Spinal cord (tissue), 10 donors: ENCODE measurements around the gene MIA2. TPM values are rescaled to one million over a fixed set of nuclear protein-coding genes. Genes with fewer than 3 reads are reported as not detected.
"Not testable (repeated sequence)": the region's sequence is repeated elsewhere in the genome, so short reads cannot be mapped to it uniquely, and the experiment has no call there.

Experiments used
- DNase-seq, 6 donors: peaks; one replicate each; pipeline versions ENCODE4 v3.0.0 to v3.0.0-alpha.2; 2013 to 2015; ENCODE audit warnings: low spot score in 6 of 6, low read depth in 4 of 6
- H3K27ac ChIP-seq: one replicate; pipeline ENCODE4 v1.5.1; 2013; ENCODE audit warnings: low read depth, low read length, control low read depth
- H3K27me3 ChIP-seq: one replicate; pipeline ENCODE4 v1.6.1; 2013; ENCODE audit warnings: low read length; ENCODE audit not compliant: control insufficient read depth, insufficient read depth
- H3K36me3 ChIP-seq: one replicate; pipeline ENCODE4 v1.6.1; 2013; ENCODE audit warnings: low read length; ENCODE audit not compliant: control insufficient read depth, insufficient read depth
- H3K4me1 ChIP-seq: one replicate; pipeline ENCODE4 v1.6.1; 2013; ENCODE audit warnings: low read length; ENCODE audit not compliant: control insufficient read depth, insufficient read depth
- H3K4me3 ChIP-seq: one replicate; pipeline ENCODE4 v1.5.1; 2013; ENCODE audit warnings: low read depth, low read length, control low read depth
- H3K9me3 ChIP-seq: one replicate; pipeline ENCODE4 v1.6.1; 2013; ENCODE audit warnings: low read length; ENCODE audit not compliant: control insufficient read depth, insufficient read depth
- WGBS: methylation state at CpG from one replicate; pipeline ENCODE4 v1.1.5; 2013; ENCODE audit warnings: missing lambda C conversion rate; ENCODE audit not compliant: insufficient coverage; 5-methylcytosine and 5-hydroxymethylcytosine counted together
- polyA plus RNA-seq, 2 donors: library from polyadenylated mRNA; unstranded; fragments of 120-200 nt; gene quantifications; one replicate each; pipeline ENCODE4 v1.2.1, GENCODE V29; 2013; ENCODE audit not compliant: insufficient read length in 2 of 2
- total RNA-seq, 2 donors: library from RNA; depleted of rRNA in 1 of 2; stranded (reverse); fragments of 120-200 nt in 1 of 2; fragments of >200 nt in 1 of 2; gene quantifications; one replicate each; pipeline versions ENCODE4 v1.2.3 to v1.2.4, GENCODE V29; 2013 to 2014
- donor health status: healthy.

MIA2 gene
- total and polyA plus RNA-seq, 4 donors: 14.2 to 31.1 (median 24.4) TPM

DNA sequence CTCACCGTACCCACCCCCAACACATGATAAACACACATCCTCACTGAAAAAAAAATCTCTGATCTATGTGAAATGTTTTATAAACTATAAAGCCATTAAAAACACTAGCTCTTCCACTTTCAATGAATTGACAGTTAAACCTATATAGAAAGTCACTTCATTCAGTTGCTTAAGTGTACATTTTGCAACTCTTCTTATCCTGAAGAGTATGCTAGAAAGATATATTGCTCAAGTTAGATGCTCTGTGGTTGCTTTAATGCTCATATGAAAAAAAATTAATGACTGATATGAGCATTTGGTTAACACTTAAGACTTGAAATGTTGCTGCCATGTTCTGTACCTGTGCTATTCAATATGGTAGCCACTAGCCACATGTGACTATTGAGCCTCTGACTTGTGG, 21.0 kb upstream of the MIA2 start:
- Histone ChIP-seq H3K9me3 (no peaks in the 10 kb centered on the region), H3K4me3 (no peak overlapping the region), H3K36me3 (no peaks in the 10 kb centered on the region), H3K27me3 (no peaks in the 10 kb centered on the region), H3K4me1 (no peaks in the 10 kb centered on the region), H3K27ac (no peak overlapping the region)
- DNase-seq: no peak
- no CpG with 5 or more reads among the region's 1 CpG for WGBS

DNA sequence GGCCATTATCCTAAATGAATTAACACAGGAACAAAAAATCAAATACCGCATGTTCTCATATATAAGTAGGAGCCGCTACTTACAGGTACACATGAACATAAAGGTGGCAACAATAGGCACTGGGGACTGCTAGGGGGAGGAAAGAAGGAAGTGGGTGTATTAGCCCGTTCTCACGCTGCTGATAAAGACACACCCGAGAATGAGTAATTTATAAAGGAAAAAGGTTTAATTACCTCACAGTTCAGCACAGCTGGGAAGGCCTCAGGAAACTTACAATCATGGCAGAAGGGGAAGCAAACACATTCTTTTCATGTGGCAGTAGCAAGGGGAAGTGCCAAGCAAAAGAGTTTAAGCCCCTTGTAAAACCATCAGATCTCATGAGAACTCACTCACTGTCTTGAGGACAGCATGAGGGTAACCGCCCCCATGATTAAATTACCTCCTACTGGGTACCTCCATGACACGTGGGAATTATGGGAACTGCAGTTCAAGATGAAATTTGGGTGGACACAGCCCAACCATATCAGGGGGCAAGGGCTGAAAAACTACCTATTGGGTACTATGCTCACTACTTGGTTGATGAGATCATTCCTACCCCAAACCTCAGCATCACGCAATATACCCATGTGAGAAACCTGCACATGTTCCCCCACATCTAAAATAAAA, 16.4 kb upstream of the MIA2 start:
- Histone ChIP-seq H3K9me3 (no peaks in the 10 kb centered on the region), H3K4me1 (no peaks in the 10 kb centered on the region), H3K4me3 (no peak overlapping the region), H3K36me3 (no peaks in the 10 kb centered on the region), H3K27me3 (no peaks in the 10 kb centered on the region), H3K27ac (no peak overlapping the region)
- no CpG with 5 or more reads among the region's 8 CpGs for WGBS
- DNase-seq: no peak

DNA sequence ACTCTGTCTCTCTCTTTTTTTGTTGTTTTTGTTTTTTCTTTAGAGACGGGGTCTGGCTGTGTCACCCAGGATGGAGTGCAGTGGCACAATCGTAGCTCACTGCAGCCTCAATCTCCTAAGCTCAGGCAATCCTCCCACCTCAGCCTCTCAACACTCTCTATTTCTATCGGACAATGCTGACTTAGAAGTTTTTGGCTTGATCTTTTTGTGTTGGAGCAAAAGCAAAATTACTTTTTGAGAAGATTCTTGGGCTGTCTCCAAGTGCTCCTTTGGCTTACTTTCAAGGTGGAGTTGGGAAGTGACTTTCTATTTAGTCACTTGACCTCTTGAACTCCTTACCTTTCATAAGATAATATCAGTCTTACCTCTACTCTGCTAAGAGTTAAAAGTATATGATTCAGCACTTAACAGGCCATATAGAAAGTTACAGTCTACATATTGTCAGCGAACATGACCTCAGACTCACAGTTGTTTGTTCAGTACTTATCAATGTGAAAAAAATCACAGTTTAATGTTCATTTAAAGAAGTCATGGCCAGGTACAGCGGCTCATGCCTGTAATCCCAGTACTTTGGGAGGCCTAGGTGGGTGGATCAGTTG, 15.4 kb upstream of the MIA2 start:
- H3K4me1 ChIP-seq: no peaks in the 10 kb centered on the region
- no CpG with 5 or more reads among the region's 5 CpGs for WGBS
- no peak overlapping the region for H3K4me3 ChIP-seq
- H3K27ac ChIP-seq: no peak overlapping the region
- H3K27me3 ChIP-seq: no peaks in the 10 kb centered on the region
- no peaks in the 10 kb centered on the region for H3K9me3 ChIP-seq
- no peaks in the 10 kb centered on the region for H3K36me3 ChIP-seq
- no peak for DNase-seq

DNA sequence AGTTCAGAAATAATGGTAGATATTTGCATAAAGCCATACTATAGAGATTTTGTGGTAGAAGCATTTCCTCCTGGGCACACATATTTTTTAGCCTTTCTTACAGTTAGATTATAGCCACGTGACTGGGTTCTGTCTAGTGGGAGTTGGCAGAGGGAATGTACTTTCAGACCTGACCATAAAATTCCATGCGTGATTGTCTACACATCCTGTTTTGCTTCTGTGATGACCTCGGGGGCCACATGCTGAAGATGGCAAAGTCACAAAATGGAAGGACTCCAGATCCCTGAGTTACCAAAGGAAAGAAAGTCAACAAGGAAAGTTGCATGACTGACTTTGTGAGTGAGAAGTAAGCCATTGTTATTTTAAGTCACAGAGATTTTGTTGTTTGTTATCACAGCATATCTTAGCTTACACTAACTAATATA, 14.6 kb upstream of the MIA2 start:
- no peak overlapping the region for H3K4me3 ChIP-seq
- no peaks in the 10 kb centered on the region for H3K27me3 ChIP-seq
- no peaks in the 10 kb centered on the region for H3K9me3 ChIP-seq
- no peaks in the 10 kb centered on the region for H3K4me1 ChIP-seq
- DNase-seq: no peak
- no peaks in the 10 kb centered on the region for H3K36me3 ChIP-seq
- WGBS: 75% methylated on average over 3 of the region's 3 CpGs
- no peak overlapping the region for H3K27ac ChIP-seq

DNA sequence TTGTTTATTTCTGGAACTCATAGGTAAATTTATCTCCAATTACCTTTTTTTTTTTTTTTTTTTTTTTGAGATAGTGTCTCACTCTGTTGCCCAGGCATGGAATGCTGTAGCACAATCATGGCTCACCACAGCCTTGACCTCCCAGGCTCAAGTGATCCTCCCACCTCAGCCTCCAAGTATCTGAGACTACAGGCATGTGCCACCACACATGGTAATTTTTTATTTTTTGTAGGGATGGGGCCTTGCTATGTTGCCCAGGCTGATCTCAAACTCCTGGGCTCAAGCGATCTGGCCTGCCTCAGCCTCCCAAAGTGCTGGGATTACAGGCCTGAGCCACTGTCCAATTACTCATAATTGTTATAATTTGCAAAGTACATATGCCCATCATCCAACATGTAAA, 13.2 kb upstream of the MIA2 start:
- not testable (repeated sequence) for H3K4me1 ChIP-seq, H3K27ac ChIP-seq, DNase-seq, H3K36me3 ChIP-seq, H3K4me3 ChIP-seq, H3K9me3 ChIP-seq, H3K27me3 ChIP-seq
- no CpG with 5 or more reads among the region's 1 CpG for WGBS

DNA sequence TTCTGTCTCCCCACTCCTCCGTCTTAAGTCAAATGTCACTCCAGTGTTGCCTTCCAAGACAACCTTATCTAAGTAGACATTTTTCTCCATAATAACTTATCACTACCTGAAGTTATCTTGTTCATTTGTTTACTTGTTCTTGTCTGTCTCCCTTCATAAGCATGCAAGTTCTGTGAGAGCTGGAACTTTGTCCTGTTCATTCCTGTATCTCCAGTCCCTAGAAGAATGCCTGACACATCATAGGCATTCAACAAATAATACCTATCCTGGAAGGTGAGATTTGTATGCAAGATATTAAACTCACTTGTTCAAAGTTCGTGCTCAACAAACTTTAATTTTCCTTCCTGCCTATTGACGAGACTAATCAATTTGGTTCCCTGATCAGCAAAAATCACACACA, 5.7 kb upstream of the MIA2 start:
- Histone ChIP-seq H3K27me3 (no peaks in the 10 kb centered on the region), H3K27ac (no peak overlapping the region), H3K4me1 (no peaks in the 10 kb centered on the region), H3K4me3 (no peak overlapping the region), H3K36me3 (no peaks in the 10 kb centered on the region), H3K9me3 (no peaks in the 10 kb centered on the region)
- no CpG with 5 or more reads among the region's 3 CpGs for WGBS
- no peak for DNase-seq

DNA sequence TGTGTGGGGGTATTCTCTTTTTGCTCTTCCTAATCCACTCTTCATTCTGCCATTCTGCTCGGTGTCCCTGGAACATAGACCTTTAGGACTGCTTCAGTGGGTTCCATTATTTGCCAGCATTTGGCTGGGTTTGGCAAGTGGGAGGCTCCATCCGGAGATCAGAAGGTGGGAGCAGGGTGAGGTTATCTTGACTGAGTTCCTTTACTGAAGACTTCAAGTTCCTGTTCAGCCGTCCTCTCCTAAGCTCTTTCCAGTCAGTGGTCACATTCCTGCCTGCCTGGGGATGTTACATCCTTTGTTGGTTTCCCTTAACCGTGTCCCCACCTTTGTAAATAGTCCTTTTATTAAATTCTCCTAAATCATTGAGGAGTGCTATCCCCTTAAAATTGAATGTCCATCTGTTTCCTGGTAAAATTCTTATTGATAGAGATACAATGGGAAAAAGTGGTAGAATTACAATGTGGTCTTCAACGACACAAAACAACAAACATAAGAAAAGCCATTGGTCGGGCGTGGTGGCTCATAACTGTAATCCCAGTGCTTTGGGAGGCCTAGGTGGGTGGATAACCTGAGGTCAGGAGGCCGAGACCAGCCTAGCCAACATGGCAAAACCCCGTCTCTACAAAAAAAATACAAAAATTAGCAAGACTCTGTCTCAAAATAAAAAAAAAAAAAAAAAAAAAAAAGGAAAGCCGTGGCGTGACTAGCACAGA, 5.0 kb upstream of the MIA2 start:
- Histone ChIP-seq H3K4me1 (no peaks in the 10 kb centered on the region), H3K36me3 (no peaks in the 10 kb centered on the region), H3K27me3 (no peaks in the 10 kb centered on the region), H3K27ac (no peak overlapping the region), H3K4me3 (no peak overlapping the region), H3K9me3 (no peaks in the 10 kb centered on the region)
- no peak for DNase-seq
- 94% methylated on average over 3 of the region's 11 CpGs for WGBS

DNA sequence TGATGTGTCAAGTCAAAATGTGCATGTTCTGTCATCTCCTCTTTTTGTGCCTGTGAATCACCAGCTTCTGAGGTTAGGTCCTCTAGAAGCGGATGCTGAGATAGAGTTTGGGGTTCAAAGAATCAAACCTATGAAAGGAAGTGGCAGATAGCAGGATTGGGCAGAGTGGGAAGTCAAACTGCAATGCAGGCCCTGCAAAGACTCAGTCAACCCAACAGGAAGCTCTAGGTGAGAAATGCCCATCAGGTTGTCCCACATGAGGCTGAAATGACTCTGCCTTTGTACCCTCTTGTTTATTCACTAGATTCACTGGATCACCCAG, 4.5 kb upstream of the MIA2 start:
- DNase-seq: no peak
- no peaks in the 10 kb centered on the region for H3K9me3 ChIP-seq
- no peak overlapping the region for H3K4me3 ChIP-seq
- WGBS: 88% methylated on average over 1 of the region's 1 CpG
- H3K27ac ChIP-seq: no peak overlapping the region
- no peaks in the 10 kb centered on the region for H3K36me3 ChIP-seq
- H3K27me3 ChIP-seq: no peaks in the 10 kb centered on the region
- no peaks in the 10 kb centered on the region for H3K4me1 ChIP-seq

DNA sequence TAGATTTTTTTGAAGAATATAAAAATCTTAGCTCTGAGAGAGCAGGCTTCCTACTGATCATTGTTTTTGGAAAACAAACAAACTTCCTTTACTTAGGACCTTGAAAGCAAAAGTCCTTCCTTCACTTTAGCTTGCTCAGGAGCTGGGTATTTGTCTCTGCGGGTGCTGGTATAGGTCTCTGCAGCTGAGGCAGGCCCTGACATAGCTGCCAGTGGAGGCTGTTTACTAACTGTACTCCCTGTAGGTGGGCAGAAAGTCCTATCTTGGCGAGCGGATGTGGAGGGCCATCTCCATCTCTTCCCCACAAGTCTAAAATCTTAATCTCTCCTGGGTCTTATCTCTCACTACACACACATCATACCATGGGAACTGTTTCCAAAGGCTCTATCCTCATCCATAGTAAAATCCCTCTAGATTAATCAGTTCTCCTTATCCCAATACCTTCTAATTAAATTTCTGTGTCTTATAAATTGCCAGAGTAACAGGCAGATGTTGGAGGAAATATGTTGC, 4.1 kb upstream of the MIA2 start:
- 94% methylated on average over 2 of the region's 3 CpGs for WGBS
- Histone ChIP-seq H3K4me1 (no peaks in the 10 kb centered on the region), H3K36me3 (no peaks in the 10 kb centered on the region), H3K9me3 (no peaks in the 10 kb centered on the region), H3K4me3 (no peak overlapping the region), H3K27ac (no peak overlapping the region), H3K27me3 (no peaks in the 10 kb centered on the region)
- no peak for DNase-seq
